Astrocyte of the spinal cord (primary cell): ENCODE data around the gene ATP1A3.

ENCODE experiments used
- DNase-seq: peaks from one replicate; pipeline ENCODE4 v3.0.0; 2011; ENCODE audit warnings: low read depth, low spot score
- H3K4me3 ChIP-seq: 2 replicates; pipeline ENCODE4 v1.5.1; 2011; ENCODE audit warnings: low read depth, mild to moderate bottlenecking, low read length, moderate library complexity
- in situ Hi-C: cut with HindIII; loops from 2 replicates; pipeline ENCODE4 v1.10.0; 2017; ENCODE audit warnings: low sequenced_read_pairs
- TF ChIP-seq, protein P1 (sequence below): IDR thresholded peaks from 2 replicates; pipeline ENCODE4 v1.5.1; 2012; ENCODE audit warnings: low read depth, mild to moderate bottlenecking, low read length, inconsistent platforms

ATP1A3 gene

GRCh38 chr19:41969772-41970458, 24.1 kb downstream of the ATP1A3 start:
- H3K4me3 ChIP-seq = no peak overlapping the region
- DNase-seq = no peak
- TF ChIP-seq, protein P1, sequence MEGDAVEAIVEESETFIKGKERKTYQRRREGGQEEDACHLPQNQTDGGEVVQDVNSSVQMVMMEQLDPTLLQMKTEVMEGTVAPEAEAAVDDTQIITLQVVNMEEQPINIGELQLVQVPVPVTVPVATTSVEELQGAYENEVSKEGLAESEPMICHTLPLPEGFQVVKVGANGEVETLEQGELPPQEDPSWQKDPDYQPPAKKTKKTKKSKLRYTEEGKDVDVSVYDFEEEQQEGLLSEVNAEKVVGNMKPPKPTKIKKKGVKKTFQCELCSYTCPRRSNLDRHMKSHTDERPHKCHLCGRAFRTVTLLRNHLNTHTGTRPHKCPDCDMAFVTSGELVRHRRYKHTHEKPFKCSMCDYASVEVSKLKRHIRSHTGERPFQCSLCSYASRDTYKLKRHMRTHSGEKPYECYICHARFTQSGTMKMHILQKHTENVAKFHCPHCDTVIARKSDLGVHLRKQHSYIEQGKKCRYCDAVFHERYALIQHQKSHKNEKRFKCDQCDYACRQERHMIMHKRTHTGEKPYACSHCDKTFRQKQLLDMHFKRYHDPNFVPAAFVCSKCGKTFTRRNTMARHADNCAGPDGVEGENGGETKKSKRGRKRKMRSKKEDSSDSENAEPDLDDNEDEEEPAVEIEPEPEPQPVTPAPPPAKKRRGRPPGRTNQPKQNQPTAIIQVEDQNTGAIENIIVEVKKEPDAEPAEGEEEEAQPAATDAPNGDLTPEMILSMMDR = no peak
- in situ Hi-C loops = no loop called here

DNA sequence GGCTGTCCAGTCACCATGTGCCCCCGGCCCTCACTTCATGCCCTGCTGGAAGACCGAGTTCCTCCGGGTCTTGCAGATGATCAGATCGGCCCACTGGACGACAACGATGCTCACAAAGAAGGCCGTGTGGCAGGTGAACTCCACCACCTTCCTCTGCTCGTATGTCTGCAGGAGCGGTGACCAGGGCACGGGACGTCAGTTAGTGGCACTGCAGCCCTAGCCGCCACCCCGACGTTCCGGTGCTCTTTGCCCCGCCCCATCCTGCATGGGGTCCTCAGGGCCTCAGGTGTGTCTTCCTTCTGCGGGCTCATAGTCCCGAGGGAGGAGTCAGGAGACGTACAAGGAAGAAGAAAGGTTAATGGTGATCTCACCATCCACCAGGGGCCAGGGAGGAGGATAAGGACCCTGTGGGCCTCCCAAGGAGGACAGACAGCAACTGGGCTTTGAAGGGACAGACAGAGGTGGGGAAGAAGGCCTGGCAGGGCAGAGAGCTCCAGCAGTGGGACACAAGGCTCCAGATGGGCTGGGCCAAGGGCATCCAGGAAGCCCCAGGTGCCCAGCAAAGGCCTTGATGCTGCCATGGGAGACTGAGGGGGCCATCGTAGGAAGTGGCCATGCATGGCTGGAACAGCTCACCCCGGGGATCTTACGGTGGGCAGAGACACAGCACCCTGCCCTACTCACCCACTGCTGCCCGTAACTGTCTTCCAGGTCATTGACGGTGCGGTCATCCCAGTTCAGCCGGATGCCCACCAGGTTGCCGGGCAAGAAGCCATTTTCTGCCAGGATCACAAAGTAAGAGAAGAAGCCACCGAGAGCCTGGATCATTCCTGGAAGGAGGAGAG, 25.1 kb downstream of the ATP1A3 start:
- DNase-seq = no peak
- in situ Hi-C loops = no loop called here
- TF ChIP-seq, protein P1 = no peak
- H3K4me3 ChIP-seq = no peak overlapping the region

GRCh38 chr19:41967054-41967783, 26.8 kb downstream of the ATP1A3 start:
- H3K4me3 ChIP-seq = no peak overlapping the region
- in situ Hi-C loops = no loop called here
- no peak for DNase-seq
- TF ChIP-seq, protein P1 = no peak

GRCh38 chr19:41965106-41965505, 28.9 kb downstream of the ATP1A3 start:
- H3K4me3 ChIP-seq = no peak overlapping the region
- TF ChIP-seq, protein P1 = no peak
- no peak for DNase-seq
- in situ Hi-C loops = no loop called here

- no peak for DNase-seq
- in situ Hi-C loops = no loop called here
- no peak overlapping the region for H3K4me3 ChIP-seq
- TF ChIP-seq, protein P1 = no peak
Observed at GRCh38 chr19:41960973-41961372, 33.1 kb downstream of the ATP1A3 start.
